NCI-H1092 (cell line): Measurements from ENCODE around the gene SPSB4.
"Not testable (repeated sequence)": the region's sequence is repeated elsewhere in the genome, so short reads cannot be mapped to it uniquely, and the experiment has no call there.

Experiments used
- DNase-seq: peaks from one replicate; lab custom pipeline; 2025; lab: John Stamatoyannopoulos, UW

SPSB4 gene

DNA sequence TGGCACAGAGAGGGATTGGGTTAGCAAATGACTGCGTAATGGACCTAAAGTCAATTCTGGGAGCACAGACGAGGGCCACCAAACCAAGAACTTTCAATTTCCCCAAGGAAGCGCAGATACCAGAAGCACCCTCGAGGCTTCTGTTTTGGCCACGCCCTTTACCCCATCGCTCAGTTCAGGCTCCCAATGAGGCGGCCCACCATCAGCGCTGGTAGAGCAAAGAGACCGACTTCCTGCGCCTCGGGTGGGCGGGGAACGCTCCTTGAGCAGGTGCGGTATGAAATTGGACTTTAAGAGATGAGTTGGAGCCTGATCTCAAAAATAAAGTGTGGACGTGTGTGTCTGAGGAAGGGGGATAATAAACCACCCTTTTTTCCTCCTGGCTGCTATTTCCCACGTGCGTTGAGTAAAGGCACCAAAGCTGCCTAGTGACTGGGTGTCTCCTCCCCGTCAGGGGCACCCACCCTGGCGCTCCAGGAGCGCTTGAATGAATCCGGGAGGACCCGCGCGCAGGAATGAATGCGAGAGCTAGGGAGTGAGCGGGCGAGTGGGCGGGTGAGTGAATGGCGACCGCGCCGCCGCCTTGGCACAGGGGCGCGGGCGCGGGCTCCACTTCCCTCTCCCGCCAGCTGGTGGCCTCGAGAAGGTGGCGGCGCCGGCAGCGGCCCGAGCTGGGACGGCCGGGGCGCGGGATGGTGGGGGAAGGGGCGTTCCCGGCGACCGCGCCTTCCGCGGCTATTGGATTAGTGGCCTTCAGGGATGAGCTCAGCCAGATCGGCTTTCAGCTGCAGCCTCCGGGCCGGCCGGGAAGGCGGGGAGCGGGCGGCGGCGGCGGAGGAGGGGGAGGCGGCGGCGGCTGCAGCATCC is at the start of gene SPSB4:
Gene SPSB4 (plus strand): TSS at position 772 of the 867 bp plus-strand sequence. CDS start 14,758 bp downstream, outside the sequence.
- peak; percentile 22 for DNase-seq

DNA sequence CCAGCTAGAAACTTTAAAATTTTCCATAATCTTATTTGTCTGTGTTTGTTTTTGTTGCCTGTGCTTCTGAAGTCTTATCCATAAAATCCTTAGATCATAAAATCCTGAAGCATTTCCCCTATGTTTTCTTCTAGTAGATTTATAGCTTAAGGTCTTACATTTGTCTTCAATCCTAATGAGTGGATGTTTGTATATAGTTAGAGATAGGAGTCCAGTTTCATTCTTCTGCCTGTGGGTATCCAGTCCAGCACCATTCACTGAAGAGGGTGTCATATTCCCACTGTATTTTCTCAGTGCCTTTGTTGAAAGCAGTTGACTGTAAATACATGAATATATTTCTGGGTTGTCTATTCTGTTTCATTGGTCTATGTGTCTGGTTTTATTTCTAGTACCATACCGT is 44.8 kb upstream of the SPSB4 start:
- no peak for DNase-seq

DNA sequence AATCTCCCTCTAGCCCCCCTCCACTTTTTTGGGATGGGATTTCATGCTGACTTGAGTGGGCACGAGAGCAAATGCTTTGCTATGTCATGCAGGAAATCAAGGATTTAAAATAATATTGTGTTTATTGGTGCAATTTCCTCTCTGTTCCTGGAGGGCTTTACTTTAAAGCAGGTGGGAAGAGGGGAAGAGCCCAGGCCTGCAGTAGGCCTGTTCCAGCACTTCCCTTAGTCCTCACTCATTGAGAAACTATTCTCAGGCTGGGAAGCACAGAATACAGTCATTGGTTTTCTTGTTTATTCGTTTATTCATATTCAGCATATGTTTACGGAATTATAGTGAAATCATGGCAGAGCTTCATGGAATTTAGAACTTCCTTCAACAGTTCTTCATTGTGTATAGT is 41.7 kb upstream of the SPSB4 start:
- no peak for DNase-seq

DNA sequence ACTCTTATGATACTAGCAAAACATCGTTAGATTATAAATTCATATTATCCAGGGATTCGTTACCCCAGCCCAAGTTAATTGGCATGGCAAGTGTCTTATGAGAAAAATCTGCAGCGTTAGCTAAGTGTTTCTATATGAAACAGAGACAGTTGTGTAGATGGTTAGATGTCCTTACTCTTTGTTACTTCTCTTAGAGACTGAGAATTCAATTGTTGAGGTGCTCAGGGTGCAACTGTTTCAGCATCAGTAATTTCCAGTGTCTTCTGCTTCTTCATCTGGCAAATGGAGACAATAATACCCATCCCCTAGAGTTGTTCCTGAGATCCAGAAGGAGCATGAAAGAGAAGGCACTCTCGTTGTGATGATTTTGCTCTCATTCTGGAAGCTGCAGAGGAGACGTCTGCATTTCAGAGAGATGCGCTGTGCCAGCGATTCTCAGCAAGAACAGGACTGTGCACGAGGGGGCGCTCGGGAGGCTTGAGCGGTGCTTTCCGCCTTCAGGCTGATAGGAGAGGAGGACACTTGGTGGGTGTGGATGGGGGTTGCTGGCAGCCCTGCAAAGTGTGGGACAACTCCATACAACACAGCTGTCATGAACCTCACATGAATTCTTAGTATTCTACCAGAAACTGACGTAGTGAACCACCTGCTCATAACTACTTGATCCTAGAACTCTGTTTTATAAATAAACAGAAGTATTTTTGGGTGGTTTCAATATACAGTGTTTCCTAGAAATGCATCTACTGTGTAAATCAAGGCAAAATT is 39.7 kb upstream of the SPSB4 start:
- peak; percentile 66 for DNase-seq

DNA sequence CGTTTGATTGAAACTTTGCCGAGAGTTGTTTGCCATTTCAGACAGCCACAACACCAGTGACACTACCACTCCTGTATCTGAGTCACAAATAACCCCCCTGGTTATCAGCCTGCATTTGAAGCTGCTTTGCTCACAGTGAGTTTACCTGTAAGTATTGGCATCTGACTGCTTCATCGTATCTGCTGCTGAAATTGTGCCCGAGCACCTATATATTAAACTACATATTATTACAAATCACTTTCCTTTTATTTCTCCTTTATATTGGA is 39.2 kb upstream of the SPSB4 start:
- DNase-seq: no peak

DNA sequence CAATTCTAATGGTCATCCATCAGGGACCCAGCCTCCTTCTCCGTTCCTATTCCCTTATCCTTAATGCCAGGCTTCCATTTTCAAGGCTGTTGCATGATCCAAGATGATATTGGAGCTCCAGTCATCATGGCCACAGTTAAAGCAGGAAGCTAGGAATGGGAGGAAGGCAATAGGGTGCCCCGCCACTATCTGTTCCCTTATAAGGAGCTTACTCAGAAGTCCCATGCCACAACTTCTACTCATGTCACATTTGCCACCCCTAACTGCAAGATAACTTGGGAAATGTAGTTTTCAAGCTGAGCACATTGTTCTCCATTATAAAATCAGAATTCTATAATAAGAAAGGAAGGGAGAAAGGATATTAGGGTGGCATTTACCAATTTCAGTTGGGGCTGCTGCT is 38.6 kb upstream of the SPSB4 start:
- no peak for DNase-seq

DNA sequence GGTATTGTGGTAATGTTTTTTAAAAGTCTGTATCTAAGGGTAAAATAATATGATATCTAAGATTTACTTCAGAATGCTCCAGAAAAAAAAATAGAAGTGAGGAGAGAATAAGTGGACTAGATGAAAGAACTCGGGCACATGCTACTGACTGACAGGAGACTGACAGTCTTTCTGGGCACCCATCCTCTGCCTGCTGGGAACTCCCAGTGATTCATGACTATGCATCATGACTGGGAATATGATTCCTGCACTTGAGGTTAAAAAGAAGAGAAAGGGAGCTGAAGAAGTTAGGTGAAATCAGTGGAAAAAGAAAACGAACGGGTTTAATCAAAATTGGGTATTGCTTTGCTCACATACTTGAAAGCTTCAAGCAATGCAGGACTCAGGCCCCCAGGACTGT is 35.7 kb upstream of the SPSB4 start:
- DNase-seq: no peak

DNA sequence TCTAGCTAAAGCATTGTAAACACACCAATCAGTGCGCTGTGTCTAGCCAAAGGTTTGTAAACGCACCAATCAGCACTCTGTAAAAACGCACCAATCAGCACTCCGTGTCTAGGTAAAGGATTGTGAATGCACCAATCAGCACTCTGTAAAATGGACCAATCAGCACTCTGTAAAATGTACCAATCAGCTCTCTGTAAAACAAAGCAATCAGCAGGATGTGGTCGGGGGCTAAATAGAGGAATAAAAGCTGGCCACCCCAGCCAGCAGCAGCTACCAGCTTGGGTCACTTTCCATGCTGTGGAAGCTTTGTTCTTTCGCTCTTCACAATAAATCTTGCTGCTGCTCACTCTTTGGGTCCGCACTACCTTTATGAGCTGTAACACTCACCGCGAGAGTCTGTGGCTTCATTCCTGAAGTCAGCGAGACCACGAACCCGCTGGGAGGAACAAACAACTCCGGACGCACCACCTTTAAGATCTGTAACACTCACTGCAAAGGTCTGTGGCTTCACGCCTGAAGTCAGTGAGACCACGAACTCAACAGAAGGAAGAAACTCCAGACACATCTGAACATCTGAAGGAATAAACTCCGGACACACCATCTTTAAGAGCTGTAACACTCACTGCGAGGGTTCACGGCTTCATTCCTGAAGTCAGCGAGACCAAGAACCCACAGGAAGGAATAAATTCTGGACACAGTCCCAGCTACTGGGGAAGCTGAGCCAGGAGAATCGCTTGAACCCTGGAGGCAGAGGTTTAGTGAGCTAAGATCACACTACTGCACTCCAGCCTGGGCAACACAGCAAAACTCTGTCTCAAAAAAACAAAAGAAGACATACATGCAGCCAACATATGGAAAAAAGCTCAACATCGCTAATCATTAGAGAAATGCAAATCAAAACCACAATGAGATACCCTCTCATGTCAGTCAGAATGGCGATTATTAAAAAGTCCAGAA is 33.5 kb upstream of the SPSB4 start:
- DNase-seq: not testable (repeated sequence)

DNA sequence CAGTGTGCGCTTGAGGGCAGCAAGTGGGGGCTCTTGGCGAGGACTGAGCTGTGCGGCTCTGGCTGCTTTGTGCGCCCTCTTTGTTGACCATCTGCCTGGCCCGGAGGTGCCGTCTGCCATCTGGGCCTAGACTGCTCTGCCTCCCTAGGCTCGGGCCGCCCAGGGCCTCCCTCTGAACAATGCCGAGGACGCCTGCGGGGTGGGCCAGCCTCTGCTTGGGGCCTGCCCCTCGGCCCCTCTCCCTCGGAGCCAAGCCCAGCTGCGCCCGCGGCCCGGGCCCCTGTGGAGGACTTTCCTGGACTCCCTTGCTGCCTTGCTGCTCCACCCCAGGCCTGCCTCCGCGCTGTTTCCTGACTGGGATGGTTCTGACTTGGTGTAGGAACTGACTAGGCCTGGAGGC is 31.9 kb upstream of the SPSB4 start:
- no peak for DNase-seq

DNA sequence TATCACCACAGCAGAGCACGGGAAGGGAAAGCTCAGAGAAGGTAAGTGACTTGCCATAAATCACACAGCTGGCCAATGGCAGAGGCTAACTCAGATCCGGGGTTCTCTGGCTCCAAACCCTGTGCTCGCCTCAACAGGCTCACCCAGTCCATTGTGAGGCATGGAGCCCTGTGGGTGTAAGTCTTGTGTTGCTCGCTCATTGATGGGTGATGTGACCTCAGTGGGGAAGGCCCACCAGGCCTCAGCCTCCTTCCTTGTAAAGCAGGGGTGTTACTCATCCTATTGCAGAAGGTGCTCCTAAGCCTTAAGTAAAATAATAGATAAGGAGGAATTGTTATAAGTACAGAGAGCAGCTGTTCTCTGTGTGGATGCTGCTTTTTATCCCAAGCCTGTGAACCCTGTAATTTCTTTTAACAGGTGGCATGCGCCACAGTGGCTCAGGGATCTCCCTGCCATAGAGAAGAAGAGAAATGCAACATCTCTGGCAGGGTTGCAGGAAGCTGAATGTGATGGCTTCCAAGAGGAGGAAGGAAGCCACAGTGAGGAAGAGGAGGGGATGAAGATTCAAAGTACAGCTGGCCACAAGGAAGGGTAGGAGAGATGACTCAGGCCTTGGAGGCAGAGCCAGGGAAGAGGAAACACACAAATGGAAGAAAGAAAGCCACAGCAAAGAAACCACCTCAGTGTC is 30.9 kb upstream of the SPSB4 start:
- DNase-seq: no peak

DNA sequence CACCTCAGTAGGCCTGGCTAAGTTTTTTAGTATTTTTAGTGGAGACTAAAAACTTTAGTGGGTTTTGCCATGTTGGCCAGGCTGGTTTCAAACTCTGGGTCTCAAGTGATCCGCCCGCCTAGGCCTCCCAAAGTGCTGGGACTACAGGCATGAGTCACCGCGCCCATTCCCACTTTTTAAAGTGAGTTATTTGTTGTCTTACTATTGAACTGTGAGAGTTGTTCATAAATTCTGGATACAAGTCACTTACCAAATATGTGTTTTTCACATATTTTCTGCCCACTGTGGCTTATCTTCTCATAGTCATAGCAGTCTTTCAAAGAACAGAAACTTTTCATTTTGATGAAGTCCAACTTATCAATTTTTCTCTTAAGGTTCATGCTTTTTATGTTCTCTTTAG is 29.9 kb upstream of the SPSB4 start:
- DNase-seq: no peak

DNA sequence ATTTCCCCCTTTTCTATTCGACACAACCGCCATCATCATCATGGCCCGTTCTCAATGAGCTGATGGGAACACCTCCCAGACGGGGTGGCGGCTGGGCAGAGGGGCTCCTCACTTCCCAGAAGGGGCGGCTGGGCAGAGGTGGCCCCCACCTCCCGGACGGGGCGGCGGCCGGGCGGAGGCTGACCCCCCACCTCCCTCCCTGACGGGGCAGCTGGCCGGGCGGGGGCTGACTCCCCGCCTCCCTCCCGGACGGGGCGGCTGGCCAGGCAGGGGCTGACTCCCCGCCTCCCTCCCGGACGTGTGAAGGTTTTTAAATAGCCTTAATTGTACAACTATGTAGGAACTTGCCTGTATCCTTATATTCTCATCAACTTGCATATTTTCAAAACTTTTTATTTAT is 20.9 kb upstream of the SPSB4 start:
- no peak for DNase-seq

DNA sequence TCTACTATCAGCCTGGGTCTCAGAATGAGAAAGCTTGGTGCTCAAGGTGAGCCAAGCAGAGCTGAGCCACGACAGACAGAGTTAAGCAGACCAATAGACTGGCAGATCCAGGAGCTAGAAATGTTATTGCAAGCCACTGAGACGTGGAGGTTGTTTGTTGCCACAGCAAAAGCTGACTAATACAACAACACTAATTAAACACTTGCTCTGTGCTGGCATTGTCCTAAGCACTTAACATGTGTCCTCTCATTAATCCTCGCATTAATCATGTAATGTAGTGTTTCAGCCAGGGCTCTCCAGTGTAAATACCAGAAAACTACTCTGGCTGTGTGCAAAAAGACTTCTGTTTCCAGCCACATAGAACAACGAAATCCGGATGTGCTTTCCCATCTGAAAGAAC is 11.6 kb upstream of the SPSB4 start:
- DNase-seq: no peak

DNA sequence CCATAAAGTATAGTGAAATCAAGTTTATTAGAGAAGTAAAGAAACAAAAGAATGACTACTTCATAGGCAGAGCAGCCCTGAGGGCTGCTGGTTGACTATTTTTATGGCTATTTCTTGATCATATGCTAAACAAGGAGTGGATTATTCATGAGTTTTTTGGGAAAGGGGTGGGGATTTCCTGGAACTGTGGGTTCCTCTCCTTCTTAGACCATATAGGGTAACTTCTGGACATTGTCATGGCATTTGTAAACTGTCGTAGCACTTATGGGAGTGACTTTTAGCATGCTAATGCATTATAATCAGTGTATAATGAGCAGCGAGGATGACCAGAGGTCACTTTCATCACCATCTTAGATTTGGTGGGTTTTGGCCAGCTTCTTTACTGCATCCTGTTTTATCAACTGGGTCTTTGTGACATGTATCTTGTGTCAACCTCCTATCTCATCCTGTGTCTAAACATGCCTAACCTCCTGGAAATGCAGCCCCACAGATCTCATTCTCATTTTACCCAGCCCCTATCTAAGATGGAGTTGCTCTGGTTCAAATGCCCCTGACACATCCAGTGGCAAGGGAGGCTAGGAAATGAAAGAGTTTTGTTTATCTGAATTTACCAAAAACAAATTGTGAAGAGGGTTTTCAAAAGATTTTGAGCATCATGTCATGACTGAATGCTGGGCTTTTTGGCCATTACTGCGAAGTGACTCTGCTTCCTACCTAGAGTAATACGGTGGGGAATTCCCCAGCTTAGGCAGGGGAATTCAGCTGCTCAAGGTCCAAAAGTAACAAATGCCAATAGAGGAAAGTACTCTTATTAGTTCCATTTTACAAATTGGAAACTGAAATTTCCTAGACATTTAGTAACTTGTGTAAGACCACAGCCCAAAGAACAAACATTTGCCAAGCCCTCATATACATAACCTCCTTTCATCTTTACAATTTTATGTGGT is 6.2 kb upstream of the SPSB4 start:
- no peak for DNase-seq

DNA sequence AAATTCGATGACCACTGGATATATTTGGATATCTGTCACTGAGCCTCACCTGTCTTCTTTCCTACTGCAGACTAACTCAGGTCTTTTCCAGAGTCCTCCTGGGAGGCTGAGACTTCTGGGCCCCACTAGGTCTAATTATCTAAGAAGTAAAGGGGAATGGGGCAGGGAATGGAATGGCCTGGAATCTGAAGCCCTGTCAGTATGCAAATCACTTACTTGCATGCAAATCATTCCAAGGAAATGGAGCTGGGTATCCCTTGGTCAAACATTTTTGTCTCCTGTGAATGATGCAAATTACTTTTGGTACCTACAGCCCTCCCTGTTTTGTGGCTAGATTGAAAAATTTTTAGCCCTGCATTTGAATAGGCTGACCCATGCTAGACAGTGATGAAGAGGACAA is 5.3 kb upstream of the SPSB4 start:
- DNase-seq: no peak

DNA sequence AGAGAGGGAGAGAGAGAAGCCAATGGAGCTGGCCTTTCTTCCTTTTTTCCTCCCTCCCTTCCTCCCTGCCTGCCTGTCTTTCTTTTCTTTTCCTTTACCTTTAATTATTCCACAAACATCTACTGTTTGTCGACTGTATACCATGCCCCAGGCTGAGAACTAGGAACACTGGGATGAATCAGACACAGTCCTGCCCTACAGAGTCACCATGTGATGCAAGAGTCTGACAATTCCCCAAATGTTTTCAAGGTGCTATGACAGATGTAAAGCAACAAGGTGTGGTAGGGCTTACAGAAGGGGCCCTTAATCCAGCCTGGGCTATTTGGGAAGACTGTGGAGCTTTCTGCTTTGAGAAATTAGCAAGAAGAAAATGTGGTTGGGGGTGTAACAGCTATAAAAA is 4.0 kb upstream of the SPSB4 start:
- no peak for DNase-seq

DNA sequence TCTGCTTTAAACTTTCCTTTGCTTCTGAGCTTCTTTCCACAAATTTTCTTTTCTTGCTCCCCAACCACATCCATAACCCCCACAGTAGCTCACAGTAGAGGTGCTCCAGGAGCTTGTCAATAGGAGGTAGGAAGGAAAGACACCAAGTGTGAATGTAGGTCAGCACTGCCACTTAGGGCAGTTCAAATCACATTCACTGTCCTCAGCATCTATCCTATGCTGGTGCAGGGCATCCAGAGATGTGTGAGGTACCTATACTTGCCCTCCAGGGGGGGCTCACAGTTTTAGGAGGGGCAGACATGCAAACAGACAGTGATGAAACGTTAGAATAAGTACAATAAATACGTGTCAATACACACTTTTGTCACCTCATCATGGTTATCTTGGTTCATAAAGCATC is 1.5 kb upstream of the SPSB4 start:
- no peak for DNase-seq

DNA sequence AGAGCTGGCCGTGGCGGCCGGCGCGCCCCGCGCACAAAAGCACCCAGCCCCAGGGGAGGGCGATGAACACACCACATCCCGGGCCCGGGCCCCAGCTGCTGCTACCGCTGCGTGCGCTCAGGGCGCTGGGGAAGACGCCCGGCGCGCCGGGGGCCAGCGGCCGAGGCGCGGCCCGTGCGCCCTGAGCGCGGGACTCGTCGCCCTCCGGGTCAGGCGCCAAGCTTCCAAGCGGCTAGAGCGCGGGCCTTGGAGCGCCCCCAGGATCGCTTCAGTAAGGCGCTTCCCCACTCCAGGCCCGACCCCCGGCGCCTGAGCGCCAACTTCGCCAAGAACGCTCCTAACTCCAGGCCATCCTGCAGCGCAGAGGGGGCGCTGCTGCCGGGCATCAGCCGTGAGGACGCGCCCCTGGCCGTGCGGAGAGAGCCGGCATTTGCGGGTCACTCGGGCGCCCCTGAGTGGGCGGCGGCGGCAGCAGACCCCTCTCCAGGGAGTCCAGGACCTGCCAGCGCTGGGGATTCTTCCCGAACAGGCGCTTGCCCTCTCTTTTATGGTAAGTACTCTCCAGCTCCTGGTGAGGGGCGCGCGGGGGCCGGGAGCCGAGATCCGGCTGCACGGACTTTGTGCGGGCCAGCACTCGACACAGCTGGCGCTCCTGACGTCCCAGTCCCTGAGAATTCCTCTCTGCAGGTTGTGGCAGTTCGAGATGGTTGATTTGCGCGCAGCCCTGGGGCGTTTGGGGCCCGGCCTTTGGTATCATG is 475 bp downstream of the SPSB4 start:
- no peak for DNase-seq

DNA sequence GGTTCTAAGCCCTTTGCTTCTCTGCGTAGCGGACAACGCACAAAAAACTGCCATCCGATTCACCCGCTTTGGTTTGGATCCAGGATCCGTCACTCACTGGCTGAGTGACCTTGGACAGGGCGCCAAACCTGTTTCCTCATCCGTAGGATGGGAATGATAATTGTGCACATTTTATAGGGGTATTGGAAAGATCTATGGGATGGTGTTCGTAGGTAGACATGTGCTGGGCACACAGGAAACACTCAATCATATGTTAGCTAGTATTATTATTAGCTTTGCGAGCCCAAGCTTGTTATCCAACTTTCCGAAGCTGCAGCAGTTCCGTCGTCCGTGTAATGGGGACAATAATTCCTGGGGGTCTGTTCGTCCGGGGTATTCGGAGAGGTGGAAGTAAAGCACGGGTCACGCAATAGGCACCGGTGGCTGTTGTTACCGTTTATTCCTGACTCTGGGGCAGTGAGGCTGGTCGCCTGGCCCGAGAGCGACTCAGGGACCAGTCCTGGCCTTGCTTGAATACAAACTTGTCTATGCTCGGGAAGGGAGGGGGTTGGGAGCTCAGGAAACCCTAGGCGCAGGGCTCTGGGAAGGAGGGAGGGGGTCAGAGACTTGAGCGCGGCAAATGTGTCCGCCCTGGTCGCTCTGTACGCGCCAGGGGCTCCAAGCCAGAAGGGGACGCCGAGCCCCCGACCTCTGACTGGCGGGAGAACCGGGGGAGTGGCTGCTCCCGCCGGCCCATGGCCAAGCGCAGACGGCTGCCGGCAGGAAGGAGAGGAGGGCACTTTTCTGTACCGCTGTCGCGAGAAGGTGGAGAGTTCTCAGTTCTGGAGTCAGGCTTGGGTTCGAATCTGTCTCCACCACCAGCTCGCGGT is 1.3 kb downstream of the SPSB4 start:
- no peak for DNase-seq
